Endodermal cell (in vitro differentiated cells): ENCODE measurements around the gene MLANA. TPM values are rescaled to one million over a fixed set of nuclear protein-coding genes. Genes with fewer than 3 reads are reported as not detected.

ENCODE experiments used
- DNase-seq: peaks from one replicate; pipeline ENCODE4 v3.0.0-alpha.2; 2017
- H3K27ac ChIP-seq: 2 replicates; pipeline ENCODE4 v1.5.1; 2013; ENCODE audit warnings: mild to moderate bottlenecking, low read depth, low read length, moderate library complexity
- H3K27me3 ChIP-seq: 2 replicates; pipeline ENCODE4 v1.6.1; 2013; ENCODE audit warnings: mild to moderate bottlenecking, low read length, moderate library complexity; ENCODE audit not compliant: insufficient read depth, control insufficient read depth, poor library complexity, severe bottlenecking
- H3K36me3 ChIP-seq: 2 replicates; pipeline ENCODE4 v1.7.0; 2013; ENCODE audit warnings: mild to moderate bottlenecking, low read length, moderate library complexity; ENCODE audit not compliant: control insufficient read depth, insufficient read depth
- H3K4me1 ChIP-seq: one replicate; pipeline ENCODE4 v1.7.0; 2013; ENCODE audit warnings: low read length; ENCODE audit not compliant: control insufficient read depth, insufficient read depth
- H3K4me3 ChIP-seq: 2 replicates; pipeline ENCODE4 v1.5.1; 2013; ENCODE audit warnings: mild to moderate bottlenecking, low read length, moderate library complexity
- H3K9ac ChIP-seq: 2 replicates; pipeline ENCODE4 v1.6.1; 2013; ENCODE audit warnings: mild to moderate bottlenecking, low read length, moderate library complexity; ENCODE audit not compliant: poor library complexity, severe bottlenecking; ENCODE audit errors: extremely low read depth
- H3K9me3 ChIP-seq: 2 replicates; pipeline ENCODE4 v1.6.1; 2013; ENCODE audit warnings: mild to moderate bottlenecking, low read length, moderate library complexity; ENCODE audit not compliant: control insufficient read depth
- H3K27ac Mint-ChIP-seq: 2 replicates; pipeline ENCODE4 v1.8.0; 2020; ENCODE audit warnings: mixed read lengths
- H3K27me3 Mint-ChIP-seq: 2 replicates; pipeline ENCODE4 v1.8.0; 2021; ENCODE audit warnings: mild to moderate bottlenecking, mixed read lengths; ENCODE audit not compliant: insufficient read depth
- H3K36me3 Mint-ChIP-seq: 2 replicates; pipeline ENCODE4 v1.8.0; 2020; ENCODE audit warnings: low read depth, mixed read lengths
- H3K4me1 Mint-ChIP-seq: 2 replicates; pipeline ENCODE4 v1.8.0; 2020; ENCODE audit warnings: mixed read lengths
- H3K4me3 Mint-ChIP-seq: 2 replicates; pipeline ENCODE4 v1.8.0; 2020; ENCODE audit warnings: mild to moderate bottlenecking, moderate library complexity, mixed read lengths
- H3K9me3 Mint-ChIP-seq: 2 replicates; pipeline ENCODE4 v1.8.0; 2020; ENCODE audit warnings: mild to moderate bottlenecking, mixed read lengths
- WGBS, 2 experiments: methylation state at CpG; one replicate each; pipeline versions ENCODE4 v1.1.5 to v1.1.7; 2013; ENCODE audit warnings: missing lambda C conversion rate in 2 of 2, mixed read lengths in 1 of 2; ENCODE audit not compliant: insufficient coverage in 1 of 2, insufficient read length in 1 of 2; 5-methylcytosine and 5-hydroxymethylcytosine counted together
- total RNA-seq, 2 donors: library from RNA; stranded (reverse); fragmentation: NEBNext Ultra II Directional in 1 of 2; extraction: Animal tissue kit (Norgen Biotek cat#: 25700) in 1 of 2; gene quantifications; 2 replicates in 1 of 2; 3 replicates in 1 of 2; pipeline ENCODE4 v1.2.1, GENCODE V29; 2021
- TF ChIP-seq, protein P1 (sequence below): fragments of 200-600 bp; sonication (generic); conservative IDR thresholded peaks from 2 replicates; pipeline ENCODE4 v1.5.0; 2021; ENCODE audit warnings: antibody characterized with exemption, mild to moderate bottlenecking

MLANA gene
- total RNA-seq, 2 donors from 2014 or later: not detected

DNA sequence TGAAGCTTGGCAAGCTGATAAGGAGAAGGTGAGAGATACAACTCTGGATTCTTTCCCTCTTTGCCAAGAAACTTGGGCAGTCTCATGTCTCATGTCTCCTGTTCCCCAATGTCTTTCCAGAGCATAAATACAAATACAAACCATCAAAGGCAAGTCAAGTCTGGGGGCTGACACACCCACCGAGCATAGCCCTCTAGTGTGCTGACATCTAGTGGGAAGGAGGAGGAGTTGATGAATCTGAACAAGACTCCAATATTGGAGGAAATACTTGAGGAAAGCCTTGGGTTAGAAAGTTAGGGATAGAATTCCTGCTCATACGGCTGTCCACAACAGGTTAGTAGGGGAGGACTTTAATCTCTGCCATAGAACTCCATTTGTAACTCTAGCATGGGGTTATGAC is 8.6 kb downstream of the MLANA start:
- Mint-ChIP-seq H3K27ac (no peak overlapping the region), H3K9me3 (no peaks in the 10 kb centered on the region), H3K36me3 (peaks cover 2% of the 10 kb centered on the region), H3K27me3 (no peaks in the 10 kb centered on the region), H3K4me1 (peaks cover 2% of the 10 kb centered on the region), H3K4me3 (no peak overlapping the region)
- peaks cover 2% of the 10 kb centered on the region for H3K4me1 ChIP-seq
- H3K9ac ChIP-seq: no peak overlapping the region
- no peaks in the 10 kb centered on the region for H3K9me3 ChIP-seq
- 68 to 83% methylated on average over 1 to 2 of the region's 2 CpGs for WGBS, 2 experiments
- H3K27me3 ChIP-seq: no peaks in the 10 kb centered on the region
- H3K36me3 ChIP-seq: no peaks in the 10 kb centered on the region
- no peak overlapping the region for H3K4me3 ChIP-seq
- TF ChIP-seq, protein P1, sequence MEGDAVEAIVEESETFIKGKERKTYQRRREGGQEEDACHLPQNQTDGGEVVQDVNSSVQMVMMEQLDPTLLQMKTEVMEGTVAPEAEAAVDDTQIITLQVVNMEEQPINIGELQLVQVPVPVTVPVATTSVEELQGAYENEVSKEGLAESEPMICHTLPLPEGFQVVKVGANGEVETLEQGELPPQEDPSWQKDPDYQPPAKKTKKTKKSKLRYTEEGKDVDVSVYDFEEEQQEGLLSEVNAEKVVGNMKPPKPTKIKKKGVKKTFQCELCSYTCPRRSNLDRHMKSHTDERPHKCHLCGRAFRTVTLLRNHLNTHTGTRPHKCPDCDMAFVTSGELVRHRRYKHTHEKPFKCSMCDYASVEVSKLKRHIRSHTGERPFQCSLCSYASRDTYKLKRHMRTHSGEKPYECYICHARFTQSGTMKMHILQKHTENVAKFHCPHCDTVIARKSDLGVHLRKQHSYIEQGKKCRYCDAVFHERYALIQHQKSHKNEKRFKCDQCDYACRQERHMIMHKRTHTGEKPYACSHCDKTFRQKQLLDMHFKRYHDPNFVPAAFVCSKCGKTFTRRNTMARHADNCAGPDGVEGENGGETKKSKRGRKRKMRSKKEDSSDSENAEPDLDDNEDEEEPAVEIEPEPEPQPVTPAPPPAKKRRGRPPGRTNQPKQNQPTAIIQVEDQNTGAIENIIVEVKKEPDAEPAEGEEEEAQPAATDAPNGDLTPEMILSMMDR: peak; percentile 68
- no peak for DNase-seq
- no peak overlapping the region for H3K27ac ChIP-seq

DNA sequence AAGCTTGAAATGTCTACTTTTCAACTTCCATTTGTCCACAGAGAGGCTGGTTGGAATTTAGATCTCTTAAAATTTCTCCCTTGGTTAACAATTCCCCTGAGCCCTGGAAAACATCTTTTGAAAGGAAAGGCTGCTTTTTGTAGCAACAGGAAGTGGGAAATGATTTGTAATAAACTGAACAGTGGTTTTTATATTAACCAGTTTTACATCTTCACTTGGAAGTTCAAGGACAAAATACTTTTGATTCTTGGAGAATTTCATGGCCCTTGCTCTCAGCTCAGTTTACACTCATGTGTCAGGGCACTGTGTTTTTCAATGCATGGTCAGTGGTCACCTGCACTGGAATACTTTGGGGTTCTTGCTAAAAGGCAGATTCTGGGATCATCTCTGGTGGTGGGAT is 9.9 kb downstream of the MLANA start:
- Histone ChIP-seq H3K4me3 (no peak overlapping the region), H3K36me3 (no peaks in the 10 kb centered on the region), H3K27ac (no peak overlapping the region), H3K9me3 (no peaks in the 10 kb centered on the region), H3K4me1 (no peaks in the 10 kb centered on the region), H3K9ac (no peak overlapping the region), H3K27me3 (no peaks in the 10 kb centered on the region)
- Mint-ChIP-seq H3K4me1 (peaks cover 2% of the 10 kb centered on the region), H3K27ac (no peak overlapping the region), H3K27me3 (no peaks in the 10 kb centered on the region), H3K4me3 (no peak overlapping the region), H3K36me3 (peaks cover 4% of the 10 kb centered on the region), H3K9me3 (no peaks in the 10 kb centered on the region)
- TF ChIP-seq, protein P1: no peak
- DNase-seq: no peak

DNA sequence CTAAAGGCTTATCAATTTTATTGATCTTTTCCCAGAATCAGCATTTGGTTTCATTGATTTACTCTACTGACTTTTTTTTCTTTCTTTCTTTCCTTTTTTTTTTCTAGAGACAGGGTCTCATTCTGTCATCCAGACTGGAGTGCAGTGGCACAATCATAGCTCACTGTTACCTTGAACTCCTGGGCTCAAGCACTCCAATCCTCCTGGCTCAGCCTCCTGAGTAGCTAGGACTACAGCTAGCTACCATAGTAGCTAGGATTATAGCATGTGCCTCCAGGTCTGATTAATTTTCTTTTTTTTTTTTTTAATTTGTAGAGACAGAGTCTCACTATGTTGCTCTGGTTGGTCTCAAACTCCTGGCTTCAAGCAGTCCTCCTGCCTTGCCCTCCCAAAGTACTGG is 11.7 kb downstream of the MLANA start:
- no peaks in the 10 kb centered on the region for H3K36me3 ChIP-seq
- no peaks in the 10 kb centered on the region for H3K27me3 ChIP-seq
- DNase-seq: no peak
- Mint-ChIP-seq H3K27ac (no peak overlapping the region), H3K27me3 (no peaks in the 10 kb centered on the region), H3K4me1 (peaks cover 2% of the 10 kb centered on the region), H3K36me3 (peaks cover 4% of the 10 kb centered on the region), H3K9me3 (no peaks in the 10 kb centered on the region), H3K4me3 (no peak overlapping the region)
- H3K4me1 ChIP-seq: no peaks in the 10 kb centered on the region
- H3K4me3 ChIP-seq: no peak overlapping the region
- TF ChIP-seq, protein P1: no peak
- H3K9ac ChIP-seq: no peak overlapping the region
- no peaks in the 10 kb centered on the region for H3K9me3 ChIP-seq
- H3K27ac ChIP-seq: no peak overlapping the region
